Stomach (tissue), 9 donors: Measurements from ENCODE around the gene RAPGEF3. TPM values are rescaled to one million over a fixed set of nuclear protein-coding genes. Genes with fewer than 3 reads are reported as not detected.

Experiments used
- DNase-seq, 2 donors: peaks; one replicate each; pipeline versions ENCODE4 v3.0.0 to v3.0.0-alpha.2; 2013 to 2019
- H3K27ac ChIP-seq, 5 donors: fragments of 200-600 bp in 4 of 5; sonication (generic) in 4 of 5; one replicate each; pipeline ENCODE4 v1.5.1; 2013 to 2019; ENCODE audit warnings: mild to moderate bottlenecking in 1 of 5, moderate library complexity in 1 of 5
- H3K27me3 ChIP-seq, 3 donors: fragments of 200-600 bp; sonication (generic); one replicate each; pipeline ENCODE4 v1.5.1; 2017 to 2019; ENCODE audit warnings: mixed run types in 1 of 3
- H3K36me3 ChIP-seq, 4 donors: fragments of 200-600 bp; sonication (generic); 1 replicate in 3 of 4; 2 replicates in 1 of 4; pipeline ENCODE4 v1.5.1; 2016 to 2019
- H3K4me1 ChIP-seq, 4 donors: fragments of 200-600 bp; sonication (generic); one replicate each; pipeline ENCODE4 v1.5.1; 2016 to 2019
- H3K4me3 ChIP-seq, 4 donors: fragments of 200-600 bp; sonication (generic) in 3 of 4; one replicate each; pipeline ENCODE4 v1.5.1; 2016 to 2019; ENCODE audit warnings: mild to moderate bottlenecking in 1 of 4
- H3K9me3 ChIP-seq, 4 donors: fragments of 200-600 bp; sonication (generic); one replicate each; pipeline ENCODE4 v1.5.1; 2016 to 2019
- EP300 ChIP-seq: sonication (generic); formaldehyde crosslinking; IDR thresholded peaks from one replicate; pipeline ENCODE4 v1.6.1; 2017; ENCODE audit warnings: antibody characterized with exemption
- POLR2A ChIP-seq, 4 donors: fragments of 450-650 bp; IDR thresholded peaks; one replicate each; pipeline ENCODE4 v1.6.1; 2016; ENCODE audit warnings: antibody characterized with exemption in 4 of 4, control low read depth in 2 of 4, mild to moderate bottlenecking in 1 of 4, moderate library complexity in 1 of 4
- POLR2AphosphoS5 ChIP-seq, 3 donors: sonication (generic); formaldehyde crosslinking; IDR thresholded peaks; one replicate each; pipeline ENCODE4 v1.6.1; 2016; ENCODE audit warnings: antibody characterized with exemption in 3 of 3
- WGBS, 5 donors: extraction: QIAGEN DNeasy Blood & Tissue Kit in 3 of 5; methylation state at CpG; one replicate each; pipeline versions ENCODE4 v1.1.5 to v1.1.7; 2013 to 2018; 5-methylcytosine and 5-hydroxymethylcytosine counted together
- intact Hi-C: fragments of 100-400 bp; cut with DNase I; formaldehyde crosslinking; loops from one replicate; pipeline ENCODE4 v1.15.1; 2023; ENCODE audit warnings: low total_unique reads
- polyA plus RNA-seq, 3 donors: library from polyadenylated mRNA; stranded (reverse); fragments of 200-250 nt; gene quantifications; one replicate each; pipeline ENCODE4 v1.2.3, GENCODE V29; 2013
- total RNA-seq, 5 donors: library from RNA; depleted of rRNA; stranded (reverse); fragments of >200 nt; gene quantifications; one replicate each; pipeline versions ENCODE4 v1.1.0 to v1.2.3, GENCODE V29; 2014 to 2016
- TF ChIP-seq, protein P1 (sequence below), 7 experiments: fragments of 450-650 bp in 4 of 7; fragments of 200-600 bp in 3 of 7; sonication (generic) in 3 of 7; IDR thresholded peaks; one replicate each; pipeline ENCODE4 v1.5.1; 2016 to 2019; ENCODE audit warnings: antibody characterized with exemption in 7 of 7, control low read depth in 2 of 7, mild to moderate bottlenecking in 1 of 7
- donor health status: healthy with polysubstance abuse.
- donor health status: Bipolar disorder and iron deficiency.
- donor health status: healthy.

Gene RAPGEF3
- total and polyA plus RNA-seq, 8 donors = 15.9 to 114 (median 23.9) TPM

DNA sequence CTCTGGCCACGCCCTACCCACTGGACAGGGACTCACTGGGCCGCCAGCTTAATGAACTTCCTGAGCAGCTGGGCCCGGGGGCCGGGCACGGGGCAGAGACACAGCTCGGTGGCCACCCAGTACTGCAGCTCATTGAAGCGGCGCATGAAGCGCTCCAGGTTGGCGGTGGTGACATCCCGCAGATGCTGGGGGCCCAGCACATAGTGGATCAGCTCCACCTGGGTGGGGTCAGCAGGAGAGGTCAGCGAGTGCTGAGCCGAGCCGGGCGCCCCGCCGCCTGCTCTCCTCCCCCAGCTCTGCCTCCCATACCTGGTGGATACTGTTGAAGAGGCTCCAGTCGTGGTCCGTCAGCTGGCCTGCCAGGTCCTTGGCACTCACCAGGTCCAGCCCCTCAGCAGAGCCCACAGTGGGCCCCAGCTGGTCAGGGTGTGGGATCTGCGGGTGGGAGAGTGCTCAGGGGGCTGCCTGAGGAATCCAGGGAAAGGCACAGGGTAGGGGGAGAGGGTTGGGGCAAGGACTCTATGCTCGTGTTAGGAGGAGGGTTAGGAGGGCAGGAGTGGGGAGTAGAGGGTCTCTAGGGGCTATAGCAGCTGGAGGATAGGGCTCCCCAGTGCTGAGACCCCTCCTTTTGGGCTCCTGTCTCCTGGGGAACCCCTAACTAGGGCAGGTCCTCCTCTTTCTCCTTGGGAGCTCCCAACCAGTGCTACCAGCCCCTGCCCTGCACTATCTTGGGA, 17.9 kb downstream of the RAPGEF3 start:
- intact Hi-C loops = no loop called here
- Histone ChIP-seq H3K27me3 (no peaks in the 10 kb centered on the region), H3K9me3 (no peaks in the 10 kb centered on the region), H3K36me3 (no peaks in the 10 kb centered on the region), H3K4me3 (no peak overlapping the region), H3K27ac (peak overlapping the region in 4 of 5 donors; percentile 16 to 53 (median 40)), H3K4me1 (peaks cover 33 to 47% (median 41%) of the 10 kb centered on the region in 4 donors)
- TF ChIP-seq EP300 (no peak), POLR2AphosphoS5 (IDR thresholded peaks at IDR 0.05) (no peak), POLR2A (IDR thresholded peaks at IDR 0.05) (no peak)
- TF ChIP-seq, protein P1, sequence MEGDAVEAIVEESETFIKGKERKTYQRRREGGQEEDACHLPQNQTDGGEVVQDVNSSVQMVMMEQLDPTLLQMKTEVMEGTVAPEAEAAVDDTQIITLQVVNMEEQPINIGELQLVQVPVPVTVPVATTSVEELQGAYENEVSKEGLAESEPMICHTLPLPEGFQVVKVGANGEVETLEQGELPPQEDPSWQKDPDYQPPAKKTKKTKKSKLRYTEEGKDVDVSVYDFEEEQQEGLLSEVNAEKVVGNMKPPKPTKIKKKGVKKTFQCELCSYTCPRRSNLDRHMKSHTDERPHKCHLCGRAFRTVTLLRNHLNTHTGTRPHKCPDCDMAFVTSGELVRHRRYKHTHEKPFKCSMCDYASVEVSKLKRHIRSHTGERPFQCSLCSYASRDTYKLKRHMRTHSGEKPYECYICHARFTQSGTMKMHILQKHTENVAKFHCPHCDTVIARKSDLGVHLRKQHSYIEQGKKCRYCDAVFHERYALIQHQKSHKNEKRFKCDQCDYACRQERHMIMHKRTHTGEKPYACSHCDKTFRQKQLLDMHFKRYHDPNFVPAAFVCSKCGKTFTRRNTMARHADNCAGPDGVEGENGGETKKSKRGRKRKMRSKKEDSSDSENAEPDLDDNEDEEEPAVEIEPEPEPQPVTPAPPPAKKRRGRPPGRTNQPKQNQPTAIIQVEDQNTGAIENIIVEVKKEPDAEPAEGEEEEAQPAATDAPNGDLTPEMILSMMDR (IDR thresholded peaks at IDR 0.05) = no peak
- no peak for DNase-seq
- 73 to 84% (median 81%) methylated on average over 15 to 21 of the region's 21 CpGs for WGBS, 5 donors

DNA sequence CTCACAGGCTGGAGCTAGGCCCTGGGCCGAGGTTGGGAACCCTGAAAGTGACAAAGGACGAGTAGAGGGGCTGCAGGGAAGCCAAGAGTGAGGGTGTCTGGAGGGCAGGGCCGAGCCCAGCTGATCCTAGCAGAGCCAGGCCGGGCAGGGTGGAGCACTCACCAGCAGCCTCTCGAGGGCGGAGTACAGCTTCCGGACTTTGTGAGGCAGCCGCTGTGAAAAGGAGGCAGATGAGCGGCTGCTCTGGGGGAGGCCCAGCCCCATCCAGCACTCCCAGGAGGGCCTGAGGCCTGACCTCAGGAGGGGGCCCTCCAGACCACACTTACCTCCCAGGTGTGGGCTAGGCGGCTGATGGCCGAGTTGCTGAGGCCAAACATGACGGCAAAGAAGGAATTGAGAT, 18.7 kb downstream of the RAPGEF3 start:
- TF ChIP-seq, protein P1 (IDR thresholded peaks at IDR 0.05) = no peak
- no peak for TF ChIP-seq POLR2A (IDR thresholded peaks at IDR 0.05)
- TF ChIP-seq EP300 = no peak
- no peak for TF ChIP-seq POLR2AphosphoS5 (IDR thresholded peaks at IDR 0.05)
- DNase-seq = no peak
- peaks cover 41 to 55% (median 49%) of the 10 kb centered on the region in 4 donors for H3K4me1 ChIP-seq
- H3K36me3 ChIP-seq = no peaks in the 10 kb centered on the region
- intact Hi-C loops = no loop called here
- H3K4me3 ChIP-seq = no peak overlapping the region
- WGBS, 5 donors = 64 to 88% (median 74%) methylated on average over 10 to 12 of the region's 12 CpGs
- no peaks in the 10 kb centered on the region for H3K27me3 ChIP-seq
- H3K9me3 ChIP-seq = no peaks in the 10 kb centered on the region
- peak overlapping the region in 2 of 5 donors; percentile 49 to 53 for H3K27ac ChIP-seq

GRCh38 chr12:47739297-47739696, 19.4 kb downstream of the RAPGEF3 start:
- no peak for TF ChIP-seq POLR2A (IDR thresholded peaks at IDR 0.05)
- no peak for TF ChIP-seq POLR2AphosphoS5 (IDR thresholded peaks at IDR 0.05)
- TF ChIP-seq, protein P1 (IDR thresholded peaks at IDR 0.05) = no peak
- TF ChIP-seq EP300 = no peak
- Histone ChIP-seq H3K9me3 (no peaks in the 10 kb centered on the region), H3K4me1 (peaks cover 42 to 58% (median 55%) of the 10 kb centered on the region in 4 donors), H3K27ac (peak overlapping the region in 1 of 5 donors; percentile 49), H3K36me3 (no peaks in the 10 kb centered on the region), H3K4me3 (no peak overlapping the region), H3K27me3 (no peaks in the 10 kb centered on the region)
- WGBS, 5 donors = 80 to 92% (median 88%) methylated on average over 3 of the region's 3 CpGs
- DNase-seq = no peak
- intact Hi-C loops = no loop called here

GRCh38 chr12:47737936-47738594, 20.6 kb downstream of the RAPGEF3 start:
- H3K36me3 ChIP-seq = no peaks in the 10 kb centered on the region
- WGBS, 5 donors = 83 to 87% (median 86%) methylated on average over 13 to 17 of the region's 17 CpGs
- TF ChIP-seq, protein P1 (IDR thresholded peaks at IDR 0.05) = no peak
- TF ChIP-seq EP300 (no peak), POLR2A (IDR thresholded peaks at IDR 0.05) (no peak), POLR2AphosphoS5 (IDR thresholded peaks at IDR 0.05) (no peak)
- no peak overlapping the region for H3K4me3 ChIP-seq
- no peaks in the 10 kb centered on the region for H3K27me3 ChIP-seq
- peak overlapping the region; percentile 44 to 84 (median 79) for H3K27ac ChIP-seq
- DNase-seq = no peak
- H3K4me1 ChIP-seq = peaks cover 42 to 58% (median 55%) of the 10 kb centered on the region in 4 donors
- H3K9me3 ChIP-seq = no peaks in the 10 kb centered on the region
- intact Hi-C loops = no loop called here
